ENCODE results near the gene SHOC2.

DNA sequence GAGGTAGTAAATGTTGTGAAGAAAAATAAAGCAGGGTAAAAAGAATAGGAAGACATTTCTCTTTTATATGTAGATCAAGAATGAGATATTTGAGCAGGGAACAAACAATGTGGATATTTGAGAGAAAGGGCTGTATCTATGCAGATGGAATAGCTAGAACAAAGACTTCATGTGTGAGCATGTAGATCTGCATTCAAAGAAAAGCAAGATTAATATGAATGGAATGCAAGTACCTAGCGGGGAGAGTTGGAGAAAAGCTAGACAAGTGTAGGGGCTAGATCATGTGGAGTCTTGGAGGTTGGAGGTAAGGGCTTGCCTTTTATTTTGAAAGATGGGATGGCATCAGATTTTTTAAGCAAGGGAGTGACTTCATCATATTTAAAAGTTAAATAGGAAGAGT is 27.1 kb downstream of the SHOC2 start:
- TF ChIP-seq, protein P1, sequence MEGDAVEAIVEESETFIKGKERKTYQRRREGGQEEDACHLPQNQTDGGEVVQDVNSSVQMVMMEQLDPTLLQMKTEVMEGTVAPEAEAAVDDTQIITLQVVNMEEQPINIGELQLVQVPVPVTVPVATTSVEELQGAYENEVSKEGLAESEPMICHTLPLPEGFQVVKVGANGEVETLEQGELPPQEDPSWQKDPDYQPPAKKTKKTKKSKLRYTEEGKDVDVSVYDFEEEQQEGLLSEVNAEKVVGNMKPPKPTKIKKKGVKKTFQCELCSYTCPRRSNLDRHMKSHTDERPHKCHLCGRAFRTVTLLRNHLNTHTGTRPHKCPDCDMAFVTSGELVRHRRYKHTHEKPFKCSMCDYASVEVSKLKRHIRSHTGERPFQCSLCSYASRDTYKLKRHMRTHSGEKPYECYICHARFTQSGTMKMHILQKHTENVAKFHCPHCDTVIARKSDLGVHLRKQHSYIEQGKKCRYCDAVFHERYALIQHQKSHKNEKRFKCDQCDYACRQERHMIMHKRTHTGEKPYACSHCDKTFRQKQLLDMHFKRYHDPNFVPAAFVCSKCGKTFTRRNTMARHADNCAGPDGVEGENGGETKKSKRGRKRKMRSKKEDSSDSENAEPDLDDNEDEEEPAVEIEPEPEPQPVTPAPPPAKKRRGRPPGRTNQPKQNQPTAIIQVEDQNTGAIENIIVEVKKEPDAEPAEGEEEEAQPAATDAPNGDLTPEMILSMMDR (IDR thresholded peaks at IDR 0.05; ENCODE audit: low read length), result no peak
- TF ChIP-seq EZH2 (IDR thresholded peaks at IDR 0.05; ENCODE audit: borderline replicate concordance, low read length), result no peak

Measured in OCI-LY1 (cell line).